ENCODE results near the gene CDKN2D.

The CDKN2D gene

GRCh38 chr19:10612499-10613119 is 43.8 kb upstream of the CDKN2D start:
- Histone ChIP-seq H3K4me2 (ENCODE audit: low read length) (no peak overlapping the region), H3K9me3 (ENCODE audit: low read length) (no peaks in the 10 kb centered on the region), H3K27me3 (ENCODE audit: insufficient read depth, low read length) (no peaks in the 10 kb centered on the region), H3K36me3 (ENCODE audit: insufficient read depth, low read length) (peaks cover 22% of the 10 kb centered on the region), H3K4me1 (ENCODE audit: insufficient read depth, low read length, severe bottlenecking) (peaks cover 7% of the 10 kb centered on the region), H3K79me2 (ENCODE audit: insufficient read depth, low read length) (peaks cover 61% of the 10 kb centered on the region), H2AFZ (ENCODE audit: low read length) (no peak overlapping the region), H3K27ac (ENCODE audit: low read depth, low read length, poor library complexity, severe bottlenecking) (no peak overlapping the region), H3K4me3 (ENCODE audit: low read depth, low read length, poor library complexity, severe bottlenecking) (no peak overlapping the region), H3F3A (ENCODE audit: insufficient read depth, low read length) (no peaks in the 10 kb centered on the region), H3K9ac (ENCODE audit: low read length) (no peak overlapping the region), H4K20me1 (ENCODE audit: insufficient read depth, low read length) (no peaks in the 10 kb centered on the region), H3K9me2 (ENCODE audit: low read depth, low read length) (no peaks in the 10 kb centered on the region)
- no peak for TF ChIP-seq CTCF (IDR thresholded peaks at IDR 0.05; ENCODE audit: low read length)
- TF ChIP-seq EZH2 (IDR thresholded peaks at IDR 0.05; ENCODE audit: borderline replicate concordance, low read length), result no peak

- H3K4me3 ChIP-seq (ENCODE audit: low read depth, low read length, poor library complexity, severe bottlenecking), result no peak overlapping the region
- no peak overlapping the region for H3K27ac ChIP-seq (ENCODE audit: low read depth, low read length, poor library complexity, severe bottlenecking)
- no peaks in the 10 kb centered on the region for H3K9me3 ChIP-seq (ENCODE audit: low read length)
- H3K27me3 ChIP-seq (ENCODE audit: insufficient read depth, low read length), result no peaks in the 10 kb centered on the region
- H3K4me2 ChIP-seq (ENCODE audit: low read length), result no peak overlapping the region
- H3K36me3 ChIP-seq (ENCODE audit: insufficient read depth, low read length), result peaks cover 19% of the 10 kb centered on the region
- no peak overlapping the region for H3K9ac ChIP-seq (ENCODE audit: low read length)
- peaks cover 7% of the 10 kb centered on the region for H3K4me1 ChIP-seq (ENCODE audit: insufficient read depth, low read length, severe bottlenecking)
- H4K20me1 ChIP-seq (ENCODE audit: insufficient read depth, low read length), result no peaks in the 10 kb centered on the region
- TF ChIP-seq CTCF (IDR thresholded peaks at IDR 0.05; ENCODE audit: low read length) (no peak), EZH2 (IDR thresholded peaks at IDR 0.05; ENCODE audit: borderline replicate concordance, low read length) (no peak)
- H3F3A ChIP-seq (ENCODE audit: insufficient read depth, low read length), result no peaks in the 10 kb centered on the region
- H2AFZ ChIP-seq (ENCODE audit: low read length), result no peak overlapping the region
- no peaks in the 10 kb centered on the region for H3K9me2 ChIP-seq (ENCODE audit: low read depth, low read length)
- H3K79me2 ChIP-seq (ENCODE audit: insufficient read depth, low read length), result peaks cover 61% of the 10 kb centered on the region
Observed at GRCh38 chr19:10611907-10612306, 43.1 kb upstream of the CDKN2D start.

GRCh38 chr19:10604460-10604980 is 35.7 kb upstream of the CDKN2D start:
- Histone ChIP-seq H3K27ac (ENCODE audit: low read depth, low read length, poor library complexity, severe bottlenecking) (peak overlapping the region; percentile 98), H3K4me1 (ENCODE audit: insufficient read depth, low read length, severe bottlenecking) (peaks cover 19% of the 10 kb centered on the region), H2AFZ (ENCODE audit: low read length) (no peak overlapping the region), H3K79me2 (ENCODE audit: insufficient read depth, low read length) (peaks cover 33% of the 10 kb centered on the region), H3K9me2 (ENCODE audit: low read depth, low read length) (no peaks in the 10 kb centered on the region), H4K20me1 (ENCODE audit: insufficient read depth, low read length) (no peaks in the 10 kb centered on the region), H3K27me3 (ENCODE audit: insufficient read depth, low read length) (no peaks in the 10 kb centered on the region; the same call in 1 of the 2 replicates), H3K9ac (ENCODE audit: low read length) (peak overlapping the region; percentile 95), H3K36me3 (ENCODE audit: insufficient read depth, low read length) (no peaks in the 10 kb centered on the region), H3F3A (ENCODE audit: insufficient read depth, low read length) (no peaks in the 10 kb centered on the region), H3K4me3 (ENCODE audit: low read depth, low read length, poor library complexity, severe bottlenecking) (peak overlapping the region; percentile 83), H3K9me3 (ENCODE audit: low read length) (no peaks in the 10 kb centered on the region), H3K4me2 (ENCODE audit: low read length) (peak overlapping the region; percentile 69)
- TF ChIP-seq CTCF (IDR thresholded peaks at IDR 0.05; ENCODE audit: low read length) (no peak), EZH2 (IDR thresholded peaks at IDR 0.05; ENCODE audit: borderline replicate concordance, low read length) (no peak)
